Rectal smooth muscle tissue (tissue), 1 donor: ENCODE results near the gene TMC5.
"Not testable (repeated sequence)": the region's sequence is repeated elsewhere in the genome, so short reads cannot be mapped to it uniquely, and the experiment has no call there.

ENCODE experiments used
- H3K27ac ChIP-seq: one replicate; pipeline ENCODE4 v1.7.0; 2013; ENCODE audit warnings: low read depth, low read length, inconsistent platforms
- H3K27me3 ChIP-seq: one replicate; pipeline ENCODE4 v1.7.0; 2013; ENCODE audit warnings: low read length; ENCODE audit not compliant: control insufficient read depth, insufficient read depth
- H3K36me3 ChIP-seq: one replicate; pipeline ENCODE4 v1.7.0; 2013; ENCODE audit warnings: low read length; ENCODE audit not compliant: control insufficient read depth, insufficient read depth
- H3K4me1 ChIP-seq: one replicate; pipeline ENCODE4 v1.7.0; 2013; ENCODE audit warnings: low read length; ENCODE audit not compliant: control insufficient read depth, insufficient read depth
- H3K4me3 ChIP-seq: one replicate; pipeline ENCODE4 v1.7.0; 2013; ENCODE audit warnings: low read length
- H3K9ac ChIP-seq: one replicate; pipeline ENCODE4 v1.7.0; 2013; ENCODE audit warnings: low read length

The TMC5 gene

DNA sequence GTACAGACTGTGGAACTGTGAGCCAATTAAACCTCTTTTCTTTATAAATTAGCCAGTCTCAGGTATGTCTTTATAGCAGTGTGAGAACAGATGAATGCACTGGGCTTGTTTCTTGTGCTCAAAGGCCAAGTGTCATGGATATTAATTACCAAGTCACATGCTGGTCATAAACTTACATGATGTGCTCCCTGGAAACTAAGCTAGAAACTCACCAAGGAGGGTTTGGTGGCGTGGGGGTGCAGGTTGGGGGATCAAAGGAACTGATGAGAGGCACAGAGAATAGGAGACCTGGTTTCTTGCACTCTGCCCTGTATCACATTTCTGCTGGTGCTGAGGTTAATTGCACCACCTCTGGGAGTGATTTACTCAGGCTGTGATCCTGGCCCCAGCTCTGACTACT is 31.2 kb upstream of the TMC5 start:
- Histone ChIP-seq H3K36me3 (no peaks in the 10 kb centered on the region), H3K27ac (no peak overlapping the region), H3K9ac (no peak overlapping the region)

DNA sequence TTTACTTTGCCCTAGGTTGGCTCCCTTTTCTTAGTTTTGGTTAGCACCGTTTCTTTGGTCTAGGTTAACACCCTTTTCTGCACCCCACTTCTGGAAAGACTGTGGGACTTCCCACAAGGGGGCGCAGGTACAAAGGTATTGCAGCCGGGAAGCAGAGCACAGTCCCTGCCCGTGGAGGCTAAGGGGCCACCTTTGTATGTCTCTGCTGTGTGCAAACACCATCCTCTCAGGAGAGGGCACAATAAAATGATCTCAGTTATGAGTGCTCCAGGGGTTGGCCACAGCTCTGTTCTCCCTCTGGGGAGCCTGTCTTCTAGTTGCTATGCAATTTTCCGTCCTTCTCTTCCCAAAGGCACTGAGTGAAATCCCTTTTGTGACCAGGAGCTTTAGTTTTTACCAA is 28.4 kb upstream of the TMC5 start:
- no peaks in the 10 kb centered on the region for H3K36me3 ChIP-seq
- H3K27ac ChIP-seq: no peak overlapping the region
- H3K27me3 ChIP-seq: no peaks in the 10 kb centered on the region
- H3K4me1 ChIP-seq: no peaks in the 10 kb centered on the region
- no peak overlapping the region for H3K4me3 ChIP-seq
- H3K9ac ChIP-seq: no peak overlapping the region

More for the DNA sequence above, 31.2 kb upstream of the TMC5 start:
- no peaks in the 10 kb centered on the region for H3K27me3 ChIP-seq
- H3K4me3 ChIP-seq: no peak overlapping the region
- no peaks in the 10 kb centered on the region for H3K4me1 ChIP-seq

DNA sequence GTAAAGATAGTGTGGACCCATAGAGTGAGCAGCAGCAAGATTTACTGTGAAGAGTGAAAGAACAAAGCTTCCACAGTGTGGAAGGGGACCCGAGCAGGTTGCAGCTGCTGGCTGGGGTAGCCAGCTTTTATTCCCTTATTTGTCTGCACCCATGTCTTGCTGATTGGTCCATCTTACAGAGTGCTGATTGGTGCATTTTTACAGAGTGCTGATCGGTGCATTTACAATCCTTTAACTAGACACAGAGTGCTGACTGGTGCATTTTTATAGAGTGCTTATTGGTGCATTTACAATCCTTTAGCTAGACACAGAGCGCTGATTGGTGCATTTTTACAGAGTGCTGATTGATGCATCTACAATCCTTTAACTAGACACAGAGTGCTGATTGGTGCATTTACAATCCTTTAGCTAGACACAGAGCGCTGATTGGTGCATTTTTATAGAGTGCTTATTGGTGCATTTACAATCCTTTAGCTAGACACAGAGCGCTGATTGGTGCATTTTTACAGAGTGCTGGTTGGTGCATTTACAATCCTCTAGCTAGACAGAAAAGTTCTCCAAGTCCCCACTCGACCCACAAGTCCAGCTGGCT is 26.4 kb upstream of the TMC5 start:
- H3K27me3 ChIP-seq, H3K4me3 ChIP-seq, H3K36me3 ChIP-seq, H3K4me1 ChIP-seq, H3K27ac ChIP-seq, H3K9ac ChIP-seq: not testable (repeated sequence)

DNA sequence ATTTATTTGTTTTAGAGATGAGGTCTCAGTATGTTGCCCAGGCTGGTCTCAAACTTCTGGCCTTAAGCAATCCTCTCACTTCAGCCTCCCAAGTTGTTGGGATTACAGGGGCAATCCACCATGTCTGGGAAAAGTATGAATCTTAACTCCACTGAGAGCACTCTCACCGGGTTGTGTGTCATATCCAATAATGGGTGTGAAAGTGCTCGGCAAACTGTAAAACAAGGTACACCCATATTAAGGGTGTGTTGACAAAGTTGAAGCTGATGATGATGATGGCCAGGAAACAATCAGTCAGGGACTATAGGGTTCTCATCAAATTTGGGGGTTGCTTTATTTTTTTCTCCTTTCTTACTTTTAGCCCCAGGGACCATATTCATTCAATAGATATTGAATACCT is 25.3 kb upstream of the TMC5 start:
- H3K4me1 ChIP-seq: no peaks in the 10 kb centered on the region
- H3K36me3 ChIP-seq: no peaks in the 10 kb centered on the region
- no peaks in the 10 kb centered on the region for H3K27me3 ChIP-seq
- no peak overlapping the region for H3K4me3 ChIP-seq
- no peak overlapping the region for H3K27ac ChIP-seq
- H3K9ac ChIP-seq: no peak overlapping the region

DNA sequence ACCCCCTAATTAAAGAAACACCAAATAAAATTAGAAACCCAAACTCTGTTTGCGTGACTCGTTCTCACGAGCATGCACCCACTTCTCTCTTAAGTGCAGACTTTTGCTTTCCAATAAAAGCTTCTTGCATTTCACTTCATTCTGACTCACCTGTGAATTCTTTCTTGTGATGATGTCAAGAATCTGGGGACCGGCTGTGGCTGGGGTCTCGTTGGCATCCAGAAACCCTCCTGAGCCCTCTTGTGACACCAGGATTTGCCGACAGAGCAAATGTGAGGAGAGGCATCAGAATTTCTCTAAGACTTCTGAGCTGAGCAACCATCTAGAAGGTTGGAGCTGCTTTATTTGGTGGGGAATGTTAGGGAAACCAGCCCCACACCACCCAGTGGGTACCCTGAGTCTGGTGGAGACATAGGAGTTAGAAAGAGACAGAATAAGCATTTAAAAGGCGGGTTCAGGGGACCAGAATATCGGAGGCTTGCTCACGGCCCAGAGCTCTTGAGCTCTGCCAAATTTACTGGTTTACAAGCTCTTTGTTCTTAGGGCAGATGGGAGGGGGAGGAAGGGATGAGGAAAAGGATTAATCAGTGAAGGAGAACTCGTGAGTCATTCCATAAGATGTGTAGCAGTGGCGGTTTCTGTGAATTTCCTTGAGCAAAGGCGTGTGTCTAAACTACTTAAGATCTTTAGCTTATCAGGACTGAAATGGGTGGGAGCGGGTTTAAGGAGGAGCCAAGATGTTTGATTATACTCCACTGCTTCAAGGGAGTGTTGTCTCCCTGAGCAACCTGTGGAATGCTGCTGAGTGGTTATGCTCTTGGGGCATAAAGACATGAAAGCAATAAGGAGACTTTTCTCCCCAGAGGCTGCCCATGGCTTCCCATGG is 24.2 kb upstream of the TMC5 start:
- H3K9ac ChIP-seq: no peak overlapping the region
- H3K27me3 ChIP-seq: no peaks in the 10 kb centered on the region
- no peaks in the 10 kb centered on the region for H3K36me3 ChIP-seq
- H3K4me3 ChIP-seq: peak overlapping the region; percentile 24
- H3K27ac ChIP-seq: no peak overlapping the region
- H3K4me1 ChIP-seq: no peaks in the 10 kb centered on the region

DNA sequence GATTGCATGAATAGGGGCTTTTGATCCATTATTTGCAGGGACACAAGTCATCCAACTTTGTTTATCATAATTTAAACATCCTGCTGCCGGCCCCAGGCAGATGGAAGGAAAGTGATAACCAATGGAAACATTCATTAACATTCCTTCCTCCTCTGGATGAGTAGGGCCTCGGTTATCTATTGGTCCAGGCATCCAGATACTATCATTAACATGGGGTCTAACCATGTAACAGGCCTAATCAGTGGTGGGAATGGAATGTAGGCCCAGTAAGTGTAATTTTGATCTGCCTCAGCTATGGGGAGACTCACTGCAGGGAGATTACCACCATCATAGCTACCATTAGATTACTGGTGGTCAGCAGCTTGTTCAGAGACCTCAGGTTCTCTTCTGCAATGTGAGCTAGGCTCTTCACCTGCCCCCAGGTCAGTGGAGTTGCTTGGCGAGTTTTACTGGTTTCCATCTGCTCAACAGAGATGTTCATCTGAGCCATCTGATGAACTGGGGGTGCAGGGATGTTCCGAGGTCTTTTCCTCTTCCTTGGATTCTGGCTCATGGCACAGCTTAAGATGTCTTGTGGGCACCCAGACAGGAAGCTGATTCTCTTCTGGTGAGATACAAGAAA is 21.9 kb upstream of the TMC5 start:
- H3K4me3 ChIP-seq, H3K36me3 ChIP-seq, H3K9ac ChIP-seq, H3K27me3 ChIP-seq, H3K27ac ChIP-seq, H3K4me1 ChIP-seq: not testable (repeated sequence)

DNA sequence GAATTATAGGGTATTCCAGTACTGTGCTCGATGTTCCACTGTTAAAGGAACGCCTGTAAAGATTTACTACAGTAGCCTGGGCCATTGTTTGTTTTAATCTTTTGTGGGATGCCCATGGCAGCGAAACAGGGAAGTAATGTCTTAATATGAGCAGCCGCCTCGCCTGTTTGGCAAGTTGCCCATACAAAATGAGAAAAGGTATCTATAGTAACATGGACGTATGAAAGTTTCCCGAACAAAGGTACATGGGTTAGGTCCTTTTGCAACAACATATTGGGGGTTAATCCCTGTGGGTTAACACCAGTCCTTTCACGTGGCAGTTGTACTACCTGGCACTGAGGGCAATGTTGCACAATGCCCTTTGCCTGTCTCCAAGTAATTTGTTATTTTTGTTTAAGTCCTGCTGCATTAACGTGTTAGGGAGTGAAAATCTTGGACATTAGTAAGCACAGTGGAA is 21.1 kb upstream of the TMC5 start:
- Histone ChIP-seq H3K27me3 (no peaks in the 10 kb centered on the region), H3K4me1 (no peaks in the 10 kb centered on the region), H3K9ac (no peak overlapping the region), H3K27ac (no peak overlapping the region), H3K36me3 (no peaks in the 10 kb centered on the region), H3K4me3 (no peak overlapping the region)

DNA sequence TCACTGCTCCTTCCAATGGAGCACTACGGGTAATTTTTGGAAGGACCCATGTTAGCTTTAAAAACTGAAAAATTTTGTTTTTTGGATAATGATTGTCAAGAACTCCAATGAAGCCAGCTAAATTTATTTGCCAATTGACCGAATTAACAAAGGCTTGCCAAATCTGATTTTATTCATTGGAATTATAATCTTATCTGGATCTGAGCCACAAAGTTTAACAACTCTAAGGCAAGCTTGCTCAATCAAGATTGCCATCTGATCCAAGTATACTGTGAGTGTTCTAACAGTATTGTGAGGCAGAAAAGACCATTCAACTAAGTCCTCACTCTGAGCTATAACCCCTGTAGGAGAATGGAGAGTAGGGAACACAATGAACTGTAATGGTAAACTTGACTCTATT is 20.3 kb upstream of the TMC5 start:
- H3K36me3 ChIP-seq, H3K9ac ChIP-seq, H3K27ac ChIP-seq, H3K4me3 ChIP-seq, H3K27me3 ChIP-seq, H3K4me1 ChIP-seq: not testable (repeated sequence)

DNA sequence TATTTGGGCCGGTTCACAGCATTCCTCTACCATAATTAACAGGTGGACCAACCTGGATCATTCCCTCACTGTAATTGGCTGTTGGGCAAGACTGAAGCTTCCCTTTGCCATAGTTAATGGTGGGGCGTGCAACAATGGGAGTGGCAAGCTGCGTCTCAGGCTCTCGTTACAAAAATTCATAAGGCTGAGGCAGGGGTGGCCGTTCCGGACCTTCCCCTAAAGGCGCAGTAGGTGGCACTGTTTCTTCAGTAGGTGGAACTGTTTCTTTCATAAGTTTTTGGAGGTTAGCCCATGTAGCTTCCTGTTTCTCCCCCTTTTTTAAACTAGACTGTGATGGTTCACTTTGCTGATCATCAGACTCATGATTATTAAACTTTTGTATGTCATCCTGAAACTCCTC is 17.0 kb upstream of the TMC5 start:
- Histone ChIP-seq H3K4me1 (no peaks in the 10 kb centered on the region), H3K9ac (no peak overlapping the region), H3K4me3 (no peak overlapping the region), H3K27me3 (no peaks in the 10 kb centered on the region), H3K27ac (no peak overlapping the region), H3K36me3 (no peaks in the 10 kb centered on the region)

DNA sequence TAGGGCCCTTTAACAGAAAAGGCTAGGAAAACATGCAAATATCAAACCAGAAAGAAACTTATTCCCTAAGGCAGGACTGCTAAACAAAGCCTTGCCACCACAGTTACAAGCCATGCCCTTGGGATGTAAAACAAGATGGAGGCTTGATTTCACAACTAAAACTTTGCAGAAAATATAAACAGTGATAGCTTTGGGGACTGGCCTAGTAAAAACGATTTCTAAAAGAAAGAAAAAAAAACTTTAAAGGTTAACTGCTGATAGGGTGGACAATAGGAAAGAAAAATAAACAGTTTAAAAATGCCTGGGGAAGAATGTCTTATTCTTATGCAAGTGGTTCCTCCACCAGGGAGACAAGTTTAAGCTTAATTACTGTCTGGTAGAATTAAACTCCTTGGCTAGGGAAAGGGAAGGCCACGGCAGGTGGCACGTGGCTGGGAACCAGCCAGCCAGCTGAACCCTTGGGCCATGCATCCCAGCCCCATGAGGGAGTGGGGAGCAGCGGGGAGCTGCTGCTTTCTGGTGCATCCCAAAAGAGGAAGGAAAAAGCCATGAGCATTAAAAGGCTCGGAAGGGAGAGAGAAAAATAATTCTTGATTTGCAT is 10.7 kb upstream of the TMC5 start:
- H3K36me3 ChIP-seq: no peaks in the 10 kb centered on the region
- H3K9ac ChIP-seq: no peak overlapping the region
- H3K4me1 ChIP-seq: no peaks in the 10 kb centered on the region
- no peak overlapping the region for H3K27ac ChIP-seq
- H3K27me3 ChIP-seq: no peaks in the 10 kb centered on the region
- H3K4me3 ChIP-seq: no peak overlapping the region

DNA sequence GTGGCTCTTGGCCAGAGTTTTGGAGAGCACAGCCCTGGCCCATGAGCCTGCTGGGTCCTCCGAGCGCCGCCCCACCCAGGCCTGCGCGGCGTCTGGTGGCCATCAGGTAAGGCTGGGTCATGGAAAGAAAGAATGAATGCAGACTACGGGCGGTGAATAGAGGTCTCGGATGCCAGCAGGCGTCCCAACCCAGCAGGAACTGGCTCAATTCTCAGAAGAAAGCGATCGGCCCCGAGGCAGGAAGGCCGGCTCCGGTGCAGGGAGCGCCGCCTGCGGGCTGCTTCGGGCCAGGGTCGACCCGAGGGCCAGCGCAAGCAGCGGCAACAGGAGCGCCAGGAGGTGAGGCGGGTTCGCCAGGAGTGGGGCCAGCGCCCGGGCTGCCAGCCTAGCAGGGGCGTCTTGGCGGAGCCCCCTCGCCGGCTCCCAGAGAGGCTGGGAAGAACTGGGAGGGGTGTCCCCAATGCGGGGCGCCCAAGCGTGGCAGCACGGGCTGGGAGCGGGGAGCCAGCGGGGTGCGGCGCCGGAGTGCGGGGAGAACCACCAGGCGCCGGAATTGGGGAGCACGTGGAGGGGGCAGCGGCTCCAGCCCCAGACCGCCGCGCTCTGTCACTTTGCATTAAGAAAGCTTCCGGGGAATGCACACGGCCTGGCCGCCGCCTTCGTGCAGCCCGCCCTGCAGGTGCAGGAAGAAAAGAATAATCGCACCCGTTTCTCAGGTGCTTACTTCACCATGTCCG is 7.1 kb upstream of the TMC5 start:
- no peaks in the 10 kb centered on the region for H3K27me3 ChIP-seq
- no peak overlapping the region for H3K27ac ChIP-seq
- peak overlapping the region; percentile 4 for H3K9ac ChIP-seq
- peak overlapping the region; percentile 50 for H3K4me3 ChIP-seq
- no peaks in the 10 kb centered on the region for H3K4me1 ChIP-seq
- H3K36me3 ChIP-seq: no peaks in the 10 kb centered on the region

DNA sequence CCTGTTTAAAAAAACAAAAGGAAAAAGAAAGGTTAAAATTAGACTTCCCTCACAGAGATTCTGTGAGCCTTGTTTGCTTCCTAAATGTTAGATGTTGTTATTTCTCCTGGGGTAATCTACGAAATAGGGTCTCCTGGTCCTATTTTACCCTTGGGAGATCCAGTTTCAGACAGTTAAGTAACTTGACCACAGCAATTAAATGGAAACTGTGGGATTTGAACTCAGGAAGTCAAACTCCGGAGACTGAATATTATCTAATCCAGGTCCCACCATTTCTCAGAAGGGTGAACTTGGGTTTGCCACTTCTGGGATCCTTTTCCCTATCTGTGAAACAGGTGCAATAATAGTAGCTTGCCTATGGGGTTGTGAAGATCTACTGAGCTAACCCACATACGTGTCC is 6.4 kb upstream of the TMC5 start:
- Histone ChIP-seq H3K27ac (no peak overlapping the region), H3K4me3 (peak overlapping the region; percentile 50), H3K4me1 (no peaks in the 10 kb centered on the region), H3K9ac (no peak overlapping the region), H3K36me3 (no peaks in the 10 kb centered on the region), H3K27me3 (no peaks in the 10 kb centered on the region)
